ENCODE data around the gene MFAP1. TPM values are rescaled to one million over a fixed set of nuclear protein-coding genes. Genes with fewer than 3 reads are reported as not detected.

The MFAP1 gene
- total and polyA plus RNA-seq, 2 experiments from 2014 or later, result 24.5 to 34.9 TPM

DNA sequence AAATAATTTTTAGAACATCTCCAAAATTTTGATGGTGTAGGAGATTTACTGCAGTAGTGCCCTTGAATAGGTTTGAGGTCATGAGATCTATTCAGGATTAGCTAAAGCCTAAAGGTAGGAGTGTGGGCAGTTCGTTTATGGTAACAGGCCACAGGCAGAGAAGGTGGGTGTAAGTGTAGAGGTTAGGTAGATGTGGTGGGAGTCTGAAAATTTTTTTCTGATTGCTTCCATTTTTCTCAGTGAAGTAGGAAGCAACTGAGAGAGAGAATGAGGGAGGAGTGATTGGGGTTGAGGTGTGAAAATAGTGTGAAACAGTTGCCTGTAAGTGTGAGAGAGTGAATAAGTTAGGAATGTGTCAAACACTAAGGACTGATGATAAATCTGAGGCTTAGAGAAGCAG, 45.5 kb downstream of the MFAP1 start:
- Mint-ChIP-seq H3K27me3 (ENCODE audit: insufficient read depth, low read depth, poor library complexity) (peaks cover 19% of the 10 kb centered on the region), H3K27ac (no peak overlapping the region), H3K9me3 (no peaks in the 10 kb centered on the region; the same call in 2 of the 3 replicates), H3K4me1 (peaks cover 17% of the 10 kb centered on the region), H3K36me3 (ENCODE audit: low read depth) (peaks cover 3% of the 10 kb centered on the region; the same call in 2 of the 3 replicates), H3K4me3 (no peak overlapping the region; the same call in 2 of the 3 replicates)
- H3K27ac ChIP-seq (ENCODE audit: low read depth), result no peak overlapping the region
- H2AFZ ChIP-seq, result no peak overlapping the region
- no peak overlapping the region for H3K4me3 ChIP-seq
- H4K20me1 ChIP-seq (replicated peaks; ENCODE audit: insufficient read depth), result peaks cover 3% of the 10 kb centered on the region; the same call in 1 of the 2 replicates
- no peaks in the 10 kb centered on the region for H3K27me3 ChIP-seq (ENCODE audit: insufficient read depth)
- ATAC-seq (no peak), DNase-seq (ENCODE audit: low spot score) (no peak)
- H3K4me2 ChIP-seq, result no peak overlapping the region
- peaks cover 11% of the 10 kb centered on the region for H3K4me1 ChIP-seq (ENCODE audit: insufficient read depth)
- no peak for TF ChIP-seq ZNF462 (CRISPR knock-in tag; IDR thresholded peaks at IDR 0.05)
- TF ChIP-seq REST (IDR thresholded peaks at IDR 0.05; ENCODE audit: unreplicated experiment), result no peak
- TF ChIP-seq ETS1 (IDR thresholded peaks at IDR 0.05), result no peak
- no peak for TF ChIP-seq EZH2phosphoT487 (IDR thresholded peaks at IDR 0.05; ENCODE audit: unreplicated experiment)
- H3F3A ChIP-seq (replicated peaks; ENCODE audit: low read depth), result peaks cover 24% of the 10 kb centered on the region; the same call in 1 of the 2 replicates
- H3K36me3 ChIP-seq (ENCODE audit: insufficient read depth), result no peaks in the 10 kb centered on the region
- H3K79me2 ChIP-seq (replicated peaks; ENCODE audit: insufficient read depth), result no peaks in the 10 kb centered on the region
- H3K9me2 ChIP-seq (ENCODE audit: insufficient read depth), result no peaks in the 10 kb centered on the region
